Measurements from ENCODE around the gene GIPC3. TPM values are rescaled to one million over a fixed set of nuclear protein-coding genes. Genes with fewer than 3 reads are reported as not detected.

Gene GIPC3
- total RNA-seq, 1 donor from 2014 or later, result not detected

DNA sequence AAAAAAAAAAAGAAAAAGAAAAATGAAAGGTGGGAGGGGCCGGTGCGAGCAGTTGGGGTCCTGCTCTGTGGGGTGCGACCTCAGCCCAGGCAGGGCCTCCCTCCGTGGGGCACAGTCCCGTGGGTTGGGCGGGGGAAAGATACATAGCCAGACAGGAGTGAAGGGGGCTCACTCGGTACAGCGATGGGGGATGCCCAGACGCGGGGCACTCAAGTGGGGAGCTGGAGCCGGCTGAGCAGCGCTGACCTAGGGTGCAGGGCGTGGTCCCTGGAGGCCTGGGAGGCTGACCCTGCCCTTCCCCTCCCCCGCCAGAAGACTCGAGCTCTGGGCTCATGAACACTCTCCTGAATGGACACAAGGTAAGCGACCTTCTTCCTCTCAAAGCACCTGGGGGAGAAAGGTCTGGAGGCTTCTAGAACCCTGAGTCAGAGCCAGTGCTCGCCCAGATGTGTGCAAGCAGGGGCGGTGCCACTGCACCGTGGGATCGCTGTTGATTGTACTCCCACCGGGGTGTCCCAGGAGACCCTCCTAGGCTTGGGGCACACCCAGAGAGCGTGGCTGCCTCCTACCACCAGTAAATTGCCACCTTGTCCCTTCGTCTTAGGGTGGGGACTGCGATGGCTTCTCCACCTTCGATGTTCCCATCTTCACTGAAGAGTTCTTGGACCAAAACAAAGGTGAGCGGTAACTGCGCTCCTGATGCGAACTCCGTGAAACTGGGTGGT lies 9.2 kb upstream of the GIPC3 start:
- Histone ChIP-seq H3K27me3 (peaks cover 58% of the 10 kb centered on the region), H2AFZ (replicated peaks) (no peak overlapping the region), H3K79me2 (ENCODE audit: low read depth) (peaks cover 6% of the 10 kb centered on the region), H3F3A (ENCODE audit: low read depth) (peaks cover 48% of the 10 kb centered on the region), H4K20me1 (ENCODE audit: low read depth) (peaks cover 57% of the 10 kb centered on the region), H3K9me3 (ENCODE audit: low read depth) (no peaks in the 10 kb centered on the region), H3K27ac (no peak overlapping the region), H3K4me2 (peak overlapping the region; percentile 80), H3K9ac (no peak overlapping the region), H3K36me3 (no peaks in the 10 kb centered on the region), H3K4me3 (peak overlapping the region; percentile 50), H3K4me1 (peaks cover 15% of the 10 kb centered on the region)
- TF ChIP-seq, protein P1, sequence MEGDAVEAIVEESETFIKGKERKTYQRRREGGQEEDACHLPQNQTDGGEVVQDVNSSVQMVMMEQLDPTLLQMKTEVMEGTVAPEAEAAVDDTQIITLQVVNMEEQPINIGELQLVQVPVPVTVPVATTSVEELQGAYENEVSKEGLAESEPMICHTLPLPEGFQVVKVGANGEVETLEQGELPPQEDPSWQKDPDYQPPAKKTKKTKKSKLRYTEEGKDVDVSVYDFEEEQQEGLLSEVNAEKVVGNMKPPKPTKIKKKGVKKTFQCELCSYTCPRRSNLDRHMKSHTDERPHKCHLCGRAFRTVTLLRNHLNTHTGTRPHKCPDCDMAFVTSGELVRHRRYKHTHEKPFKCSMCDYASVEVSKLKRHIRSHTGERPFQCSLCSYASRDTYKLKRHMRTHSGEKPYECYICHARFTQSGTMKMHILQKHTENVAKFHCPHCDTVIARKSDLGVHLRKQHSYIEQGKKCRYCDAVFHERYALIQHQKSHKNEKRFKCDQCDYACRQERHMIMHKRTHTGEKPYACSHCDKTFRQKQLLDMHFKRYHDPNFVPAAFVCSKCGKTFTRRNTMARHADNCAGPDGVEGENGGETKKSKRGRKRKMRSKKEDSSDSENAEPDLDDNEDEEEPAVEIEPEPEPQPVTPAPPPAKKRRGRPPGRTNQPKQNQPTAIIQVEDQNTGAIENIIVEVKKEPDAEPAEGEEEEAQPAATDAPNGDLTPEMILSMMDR (IDR thresholded peaks at IDR 0.05), result no peak
- TF ChIP-seq EZH2phosphoT487 (IDR thresholded peaks at IDR 0.05), result no peak
- peak overlapping the region; percentile 68 for H3K4me3 Mint-ChIP-seq
- H3K4me1 Mint-ChIP-seq, result peaks cover 23% of the 10 kb centered on the region
- H3K36me3 Mint-ChIP-seq, result peaks cover 7% of the 10 kb centered on the region
- peaks cover 7% of the 10 kb centered on the region for H3K27me3 Mint-ChIP-seq (ENCODE audit: insufficient read depth, low read depth)
- no peaks in the 10 kb centered on the region for H3K9me3 Mint-ChIP-seq
- no peak for DNase-seq (ENCODE audit: low spot score)
- H3K27ac Mint-ChIP-seq, result no peak overlapping the region

- Mint-ChIP-seq H3K9me3 (no peaks in the 10 kb centered on the region), H3K4me3 (peak overlapping the region; percentile 68), H3K27ac (no peak overlapping the region), H3K27me3 (ENCODE audit: insufficient read depth, low read depth) (peaks cover 7% of the 10 kb centered on the region), H3K36me3 (peaks cover 7% of the 10 kb centered on the region), H3K4me1 (peaks cover 19% of the 10 kb centered on the region)
- no peak overlapping the region for H3K27ac ChIP-seq
- H3K9ac ChIP-seq, result no peak overlapping the region
- H4K20me1 ChIP-seq (ENCODE audit: low read depth), result peaks cover 57% of the 10 kb centered on the region
- H3K79me2 ChIP-seq (ENCODE audit: low read depth), result peaks cover 6% of the 10 kb centered on the region
- no peaks in the 10 kb centered on the region for H3K36me3 ChIP-seq
- H3K4me2 ChIP-seq, result peak overlapping the region; percentile 80
- H3K4me1 ChIP-seq, result peaks cover 14% of the 10 kb centered on the region
- peak; percentile 29 for TF ChIP-seq EZH2phosphoT487 (IDR thresholded peaks at IDR 0.05)
- peak; percentile 20 for TF ChIP-seq EZH2 (IDR thresholded peaks at IDR 0.05)
- TF ChIP-seq, protein P1 (IDR thresholded peaks at IDR 0.05), result peak; percentile 12
- H3F3A ChIP-seq (ENCODE audit: low read depth), result peaks cover 40% of the 10 kb centered on the region
- no peaks in the 10 kb centered on the region for H3K9me3 ChIP-seq (ENCODE audit: low read depth)
- H3K4me3 ChIP-seq, result peak overlapping the region; percentile 50
- peak; percentile 94 for DNase-seq (ENCODE audit: low spot score)
- H2AFZ ChIP-seq (replicated peaks), result no peak overlapping the region
- peaks cover 64% of the 10 kb centered on the region for H3K27me3 ChIP-seq
Observed at GRCh38 chr19:3576696-3577443, 8.4 kb upstream of the GIPC3 start.

DNA sequence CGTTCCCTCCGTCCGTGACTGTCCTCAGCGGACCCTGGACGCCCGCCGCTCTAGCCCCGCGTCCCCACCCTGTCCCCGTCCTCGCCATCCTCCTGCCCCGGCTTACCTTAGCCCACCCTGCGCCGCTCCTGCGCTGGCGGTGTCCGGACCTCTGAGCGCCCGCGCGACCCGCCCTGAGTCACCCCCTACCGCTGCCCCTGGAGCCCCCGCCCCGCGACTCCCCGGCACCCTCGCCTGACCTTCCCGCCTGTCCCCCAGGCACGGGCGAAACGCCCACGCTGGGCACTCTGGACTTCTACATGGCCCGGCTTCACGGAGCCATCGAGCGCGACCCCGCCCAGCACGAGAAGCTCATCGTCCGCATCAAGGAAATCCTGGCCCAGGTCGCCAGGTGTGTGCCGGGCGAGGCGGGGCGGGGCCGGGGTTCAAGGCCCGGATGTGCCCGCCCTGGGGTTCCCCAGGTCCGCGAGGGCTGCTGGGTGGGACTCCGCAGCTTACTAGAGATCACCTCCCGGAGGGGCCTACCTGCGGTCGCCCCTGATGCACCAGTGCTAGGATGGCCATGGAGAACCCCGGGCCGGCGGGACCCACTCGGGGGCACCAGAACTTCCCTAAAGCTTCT lies 7.4 kb upstream of the GIPC3 start:
- peak; percentile 35 for DNase-seq (ENCODE audit: low spot score)
- Histone ChIP-seq H3K4me2 (peak overlapping the region; percentile 80), H3F3A (ENCODE audit: low read depth) (peaks cover 36% of the 10 kb centered on the region), H3K9ac (no peak overlapping the region), H3K9me3 (ENCODE audit: low read depth) (no peaks in the 10 kb centered on the region), H3K4me1 (peaks cover 11% of the 10 kb centered on the region), H4K20me1 (ENCODE audit: low read depth) (peaks cover 57% of the 10 kb centered on the region), H3K27ac (no peak overlapping the region), H3K27me3 (peaks cover 74% of the 10 kb centered on the region), H3K79me2 (ENCODE audit: low read depth) (peaks cover 6% of the 10 kb centered on the region), H2AFZ (replicated peaks) (no peak overlapping the region), H3K36me3 (no peaks in the 10 kb centered on the region), H3K4me3 (peak overlapping the region; percentile 50)
- Mint-ChIP-seq H3K27me3 (ENCODE audit: insufficient read depth, low read depth) (peaks cover 7% of the 10 kb centered on the region), H3K4me1 (peaks cover 15% of the 10 kb centered on the region), H3K27ac (no peak overlapping the region), H3K36me3 (peaks cover 7% of the 10 kb centered on the region), H3K9me3 (no peaks in the 10 kb centered on the region), H3K4me3 (no peak overlapping the region)
- TF ChIP-seq, protein P1 (IDR thresholded peaks at IDR 0.05), result no peak
- TF ChIP-seq EZH2phosphoT487 (IDR thresholded peaks at IDR 0.05) (peak; percentile 68), EZH2 (IDR thresholded peaks at IDR 0.05) (peak; percentile 75)

All from neural progenitor cell (in vitro differentiated cells).